Trophoblast cell (in vitro differentiated cells and primary cell): Measurements from ENCODE around the gene ABCC4.
"Not testable (repeated sequence)": the region's sequence is repeated elsewhere in the genome, so short reads cannot be mapped to it uniquely, and the experiment has no call there.

ENCODE experiments used
- DNase-seq, 2 donors: peaks; one replicate each; pipeline ENCODE4 v3.0.0-alpha.2; 2016
- H2AFZ ChIP-seq: 2 replicates; pipeline ENCODE4 v1.6.1; 2013; ENCODE audit warnings: low read length, moderate library complexity, mild to moderate bottlenecking; ENCODE audit not compliant: insufficient read depth, poor library complexity
- H2AK5ac ChIP-seq: 2 replicates; pipeline ENCODE4 v1.6.1; 2013; ENCODE audit warnings: mild to moderate bottlenecking, low read length
- H2BK120ac ChIP-seq: 2 replicates; pipeline ENCODE4 v1.6.1; 2013; ENCODE audit warnings: low read length, mild to moderate bottlenecking, moderate library complexity; ENCODE audit not compliant: insufficient read depth, poor library complexity
- H2BK12ac ChIP-seq: 2 replicates; pipeline ENCODE4 v1.6.1; 2013; ENCODE audit warnings: mild to moderate bottlenecking, low read length, moderate library complexity
- H2BK5ac ChIP-seq: 2 replicates; pipeline ENCODE4 v1.6.1; 2013; ENCODE audit warnings: low read length, low read depth, moderate library complexity, mild to moderate bottlenecking; ENCODE audit not compliant: poor library complexity
- H3K14ac ChIP-seq: 2 replicates; pipeline ENCODE4 v1.6.1; 2013; ENCODE audit warnings: mild to moderate bottlenecking, low read length
- H3K18ac ChIP-seq: 2 replicates; pipeline ENCODE4 v1.6.1; 2013; ENCODE audit warnings: mild to moderate bottlenecking, low read length
- H3K23ac ChIP-seq: 2 replicates; pipeline ENCODE4 v1.6.1; 2013; ENCODE audit warnings: low read length
- H3K27ac ChIP-seq: 2 replicates; pipeline ENCODE4 v1.5.1; 2013; ENCODE audit warnings: low read depth, mild to moderate bottlenecking, inconsistent platforms, low read length, moderate library complexity
- H3K27me3 ChIP-seq: 2 replicates; pipeline ENCODE4 v1.6.1; 2013; ENCODE audit warnings: inconsistent platforms, mild to moderate bottlenecking, low read length, moderate library complexity; ENCODE audit not compliant: insufficient read depth
- H3K36me3 ChIP-seq, 2 experiments: 1 replicate in 1 of 2; 2 replicates in 1 of 2; pipeline ENCODE4 v1.6.1; 2013; ENCODE audit warnings: low read length in 2 of 2, mild to moderate bottlenecking in 2 of 2, moderate library complexity in 1 of 2; ENCODE audit not compliant: insufficient read depth in 2 of 2, control insufficient read depth in 1 of 2
- H3K4ac ChIP-seq: 2 replicates; pipeline ENCODE4 v1.6.1; 2013; ENCODE audit warnings: low read depth, mild to moderate bottlenecking, low read length, moderate library complexity
- H3K4me1 ChIP-seq, 2 experiments: 1 replicate in 1 of 2; 2 replicates in 1 of 2; pipeline ENCODE4 v1.6.1; 2013; ENCODE audit warnings: low read length in 2 of 2, mild to moderate bottlenecking in 2 of 2, moderate library complexity in 1 of 2; ENCODE audit not compliant: insufficient read depth in 2 of 2, control insufficient read depth in 1 of 2
- H3K4me2 ChIP-seq: 2 replicates; pipeline ENCODE4 v1.6.1; 2013; ENCODE audit warnings: inconsistent platforms, mild to moderate bottlenecking, low read length, moderate library complexity
- H3K4me3 ChIP-seq: 2 replicates; pipeline ENCODE4 v1.5.1; 2013; ENCODE audit warnings: mild to moderate bottlenecking, low read depth, low read length, inconsistent platforms
- H3K79me1 ChIP-seq: one replicate; pipeline ENCODE4 v1.6.1; 2013; ENCODE audit warnings: low read length
- H3K79me2 ChIP-seq: 2 replicates; pipeline ENCODE4 v1.6.1; 2013; ENCODE audit warnings: low read length, mild to moderate bottlenecking; ENCODE audit not compliant: control insufficient read depth, insufficient read depth, poor library complexity
- H3K9ac ChIP-seq: 2 replicates; pipeline ENCODE4 v1.6.1; 2013; ENCODE audit warnings: mild to moderate bottlenecking, low read length
- H3K9me3 ChIP-seq: 2 replicates; pipeline ENCODE4 v1.6.1; 2013; ENCODE audit warnings: low read depth, mild to moderate bottlenecking, control low read depth, inconsistent platforms, low read length; ENCODE audit not compliant: insufficient read depth
- H4K12ac ChIP-seq: 2 replicates; pipeline ENCODE4 v1.6.1; 2013; ENCODE audit warnings: low read depth, mild to moderate bottlenecking, low read length, moderate library complexity
- H4K8ac ChIP-seq: 2 replicates; pipeline ENCODE4 v1.6.1; 2013; ENCODE audit warnings: low read depth, mild to moderate bottlenecking, low read length, moderate library complexity
- H4K91ac ChIP-seq: one replicate; pipeline ENCODE4 v1.6.1; 2013; ENCODE audit warnings: low read depth, mild to moderate bottlenecking, low read length, moderate library complexity
- WGBS: extraction: QIAGEN DNeasy Blood & Tissue Kit; methylation state at CpG from one replicate; pipeline ENCODE4 v1.1.7; 2013; ENCODE audit warnings: missing lambda C conversion rate; ENCODE audit not compliant: insufficient read length, insufficient coverage; ENCODE audit errors: extremely low coverage; 5-methylcytosine and 5-hydroxymethylcytosine counted together

ABCC4 gene

GRCh38 chr13:95292622-95293021, 8.6 kb downstream of the ABCC4 start:
- H3K4me3 ChIP-seq = no peak overlapping the region
- H2BK5ac ChIP-seq = no peak overlapping the region
- H3K79me2 ChIP-seq = no peaks in the 10 kb centered on the region
- H3K9ac ChIP-seq = no peak overlapping the region
- H4K8ac ChIP-seq = no peak overlapping the region
- no peak overlapping the region for H4K91ac ChIP-seq
- H2AK5ac ChIP-seq = no peak overlapping the region
- H2AFZ ChIP-seq = no peak overlapping the region
- no peak overlapping the region for H3K4me2 ChIP-seq
- no peaks in the 10 kb centered on the region for H3K9me3 ChIP-seq
- no peak overlapping the region for H3K23ac ChIP-seq
- no peak overlapping the region for H3K14ac ChIP-seq
- WGBS = no CpG with 5 or more reads among the region's 9 CpGs
- DNase-seq = no peak
- no peak overlapping the region for H2BK12ac ChIP-seq
- H3K4ac ChIP-seq = no peak overlapping the region
- no peak overlapping the region for H2BK120ac ChIP-seq
- H3K36me3 ChIP-seq = no peaks in the 10 kb centered on the region
- H4K12ac ChIP-seq = no peak overlapping the region
- H3K79me1 ChIP-seq = no peaks in the 10 kb centered on the region
- no peaks in the 10 kb centered on the region for H3K4me1 ChIP-seq
- H3K18ac ChIP-seq = no peak overlapping the region
- H3K27ac ChIP-seq = no peak overlapping the region
- no peaks in the 10 kb centered on the region for H3K27me3 ChIP-seq

- not testable (repeated sequence) for H3K4me1 ChIP-seq, H3K4me2 ChIP-seq, H3K4ac ChIP-seq, H3K9me3 ChIP-seq, H2BK12ac ChIP-seq, H3K14ac ChIP-seq, H3K9ac ChIP-seq, H3K27ac ChIP-seq, H3K18ac ChIP-seq, H4K12ac ChIP-seq, H3K79me1 ChIP-seq, H3K27me3 ChIP-seq, H4K8ac ChIP-seq, H2AFZ ChIP-seq, H3K23ac ChIP-seq, H3K4me3 ChIP-seq, H3K79me2 ChIP-seq, H2AK5ac ChIP-seq, H3K36me3 ChIP-seq, H4K91ac ChIP-seq, H2BK120ac ChIP-seq, DNase-seq, H2BK5ac ChIP-seq
- no CpG with 5 or more reads among the region's 4 CpGs for WGBS
These were observed 11.3 kb downstream of the ABCC4 start for GRCh38 chr13:95289901-95290300.

GRCh38 chr13:95289020-95289444, 12.2 kb downstream of the ABCC4 start:
- Histone ChIP-seq H3K23ac (no peak overlapping the region), H4K12ac (no peak overlapping the region), H3K79me1 (no peaks in the 10 kb centered on the region), H3K4ac (no peak overlapping the region), H2BK5ac (no peak overlapping the region), H4K91ac (no peak overlapping the region), H2AFZ (no peak overlapping the region), H3K9ac (no peak overlapping the region), H3K4me3 (no peak overlapping the region), H3K4me1 (no peaks in the 10 kb centered on the region), H2BK120ac (no peak overlapping the region), H4K8ac (no peak overlapping the region), H3K9me3 (no peaks in the 10 kb centered on the region), H3K4me2 (no peak overlapping the region), H2AK5ac (no peak overlapping the region), H3K79me2 (no peaks in the 10 kb centered on the region), H3K14ac (no peak overlapping the region), H2BK12ac (no peak overlapping the region), H3K36me3 (no peaks in the 10 kb centered on the region), H3K18ac (no peak overlapping the region), H3K27ac (no peak overlapping the region), H3K27me3 (no peaks in the 10 kb centered on the region)
- no peak for DNase-seq
- WGBS = no CpG with 5 or more reads among the region's 4 CpGs

GRCh38 chr13:95284436-95284835, 16.8 kb downstream of the ABCC4 start:
- no peaks in the 10 kb centered on the region for H3K4me1 ChIP-seq
- no peak overlapping the region for H2AFZ ChIP-seq
- no CpG with 5 or more reads among the region's 4 CpGs for WGBS
- H3K4me3 ChIP-seq = no peak overlapping the region
- no peak overlapping the region for H3K9ac ChIP-seq
- H2BK12ac ChIP-seq = no peak overlapping the region
- no peaks in the 10 kb centered on the region for H3K79me2 ChIP-seq
- no peaks in the 10 kb centered on the region for H3K27me3 ChIP-seq
- H3K4ac ChIP-seq = no peak overlapping the region
- no peak overlapping the region for H3K18ac ChIP-seq
- H3K27ac ChIP-seq = no peak overlapping the region
- no peak overlapping the region for H4K12ac ChIP-seq
- H4K8ac ChIP-seq = no peak overlapping the region
- no peaks in the 10 kb centered on the region for H3K79me1 ChIP-seq
- no peak overlapping the region for H3K14ac ChIP-seq
- H2BK5ac ChIP-seq = no peak overlapping the region
- H2AK5ac ChIP-seq = no peak overlapping the region
- no peak for DNase-seq
- no peak overlapping the region for H3K4me2 ChIP-seq
- no peak overlapping the region for H3K23ac ChIP-seq
- H3K9me3 ChIP-seq = no peaks in the 10 kb centered on the region
- no peak overlapping the region for H2BK120ac ChIP-seq
- H3K36me3 ChIP-seq = no peaks in the 10 kb centered on the region
- no peak overlapping the region for H4K91ac ChIP-seq
